ENCODE data around the gene MSMB.

GRCh38 chr10:46068905-46069304 lies 22.8 kb upstream of the MSMB start:
- TF ChIP-seq EZH2phosphoT487 (IDR thresholded peaks at IDR 0.05; ENCODE audit: insufficient read depth, low read depth) = no peak
- no peak for TF ChIP-seq EZH2 (IDR thresholded peaks at IDR 0.05; ENCODE audit: insufficient read depth, poor library complexity, severe bottlenecking)

Measured in GM23248 (cell line).